ENCODE results near the gene KCNRG. TPM values are rescaled to one million over a fixed set of nuclear protein-coding genes. Genes with fewer than 3 reads are reported as not detected.
"Not testable (repeated sequence)": the region's sequence is repeated elsewhere in the genome, so short reads cannot be mapped to it uniquely, and the experiment has no call there.

KCNRG gene
- under 1 TPM; 0.19 to 0.45 TPM for total RNA-seq

DNA sequence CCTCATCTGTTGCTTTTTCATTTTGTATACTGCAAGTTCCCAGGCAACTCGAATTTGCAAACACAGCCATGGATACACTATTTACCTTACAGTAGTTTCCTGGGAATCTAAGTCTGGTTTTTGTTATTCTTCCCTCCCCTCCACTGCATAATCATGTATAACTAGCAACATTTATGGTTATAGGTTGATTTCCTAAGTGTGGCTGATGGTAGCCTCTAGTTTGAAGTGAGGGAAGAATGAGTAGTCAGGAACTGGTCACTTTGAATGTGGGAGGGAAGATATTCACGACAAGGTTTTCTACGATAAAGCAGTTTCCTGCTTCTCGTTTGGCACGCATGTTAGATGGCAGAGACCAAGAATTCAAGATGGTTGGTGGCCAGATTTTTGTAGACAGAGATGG is at the start of gene KCNRG:
Gene KCNRG (plus strand): TSS at position 187 of the 400 bp plus-strand sequence. CDS start 50 bp downstream, at position 237.
- Mint-ChIP-seq H3K9me3 (peaks cover 3% of the 10 kb centered on the region), H3K4me3 (no peak within 1 kb of the TSS), H3K27ac (peak within 1 kb of the TSS; percentile 46), H3K27me3 (no peaks in the 10 kb centered on the region), H3K36me3 (ENCODE audit: low read depth) (peaks cover 85% of the 10 kb centered on the region), H3K4me1 (peaks cover 16% of the 10 kb centered on the region)
- ATAC-seq (replicated peaks) = no peak

- Mint-ChIP-seq H3K4me3 (no peak overlapping the region), H3K27ac (no peak overlapping the region), H3K27me3 (no peaks in the 10 kb centered on the region), H3K9me3 (peaks cover 5% of the 10 kb centered on the region), H3K36me3 (ENCODE audit: low read depth) (peaks cover 15% of the 10 kb centered on the region), H3K4me1 (no peaks in the 10 kb centered on the region)
- ATAC-seq (replicated peaks) = no peak
Measured at GRCh38 chr13:49967456-49967855, 47.8 kb upstream of the KCNRG start.

- no peak overlapping the region for H3K27ac Mint-ChIP-seq
- peaks cover 5% of the 10 kb centered on the region for H3K4me1 Mint-ChIP-seq
- no peaks in the 10 kb centered on the region for H3K36me3 Mint-ChIP-seq (ENCODE audit: low read depth)
- H3K9me3 Mint-ChIP-seq = no peaks in the 10 kb centered on the region
- no peaks in the 10 kb centered on the region for H3K27me3 Mint-ChIP-seq
- no peak overlapping the region for H3K4me3 Mint-ChIP-seq
- no peak for ATAC-seq (replicated peaks)
Measured at GRCh38 chr13:49972709-49973108, 42.5 kb upstream of the KCNRG start.

DNA sequence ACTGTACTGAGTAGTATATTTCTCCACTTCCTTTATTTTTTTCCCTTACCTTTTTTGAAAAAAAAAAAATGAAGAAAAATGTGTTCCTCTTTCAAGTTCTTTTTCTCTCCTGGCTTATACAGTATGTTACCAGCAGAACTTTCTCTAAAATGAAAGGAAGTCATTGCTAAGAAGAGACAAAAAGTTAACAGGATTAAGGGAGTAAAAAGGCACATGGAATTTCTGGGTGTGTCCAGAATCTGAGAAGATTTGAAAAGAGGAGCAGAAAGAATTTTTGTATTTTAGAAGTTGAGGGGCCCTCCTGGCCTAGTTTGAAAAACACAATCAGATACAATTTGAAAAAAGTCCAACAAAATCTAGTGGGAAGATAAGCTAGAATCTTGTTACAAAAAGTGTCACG is 39.4 kb upstream of the KCNRG start:
- Mint-ChIP-seq H3K27ac (no peak overlapping the region), H3K27me3 (no peaks in the 10 kb centered on the region)
- ATAC-seq (replicated peaks) = no peak

DNA sequence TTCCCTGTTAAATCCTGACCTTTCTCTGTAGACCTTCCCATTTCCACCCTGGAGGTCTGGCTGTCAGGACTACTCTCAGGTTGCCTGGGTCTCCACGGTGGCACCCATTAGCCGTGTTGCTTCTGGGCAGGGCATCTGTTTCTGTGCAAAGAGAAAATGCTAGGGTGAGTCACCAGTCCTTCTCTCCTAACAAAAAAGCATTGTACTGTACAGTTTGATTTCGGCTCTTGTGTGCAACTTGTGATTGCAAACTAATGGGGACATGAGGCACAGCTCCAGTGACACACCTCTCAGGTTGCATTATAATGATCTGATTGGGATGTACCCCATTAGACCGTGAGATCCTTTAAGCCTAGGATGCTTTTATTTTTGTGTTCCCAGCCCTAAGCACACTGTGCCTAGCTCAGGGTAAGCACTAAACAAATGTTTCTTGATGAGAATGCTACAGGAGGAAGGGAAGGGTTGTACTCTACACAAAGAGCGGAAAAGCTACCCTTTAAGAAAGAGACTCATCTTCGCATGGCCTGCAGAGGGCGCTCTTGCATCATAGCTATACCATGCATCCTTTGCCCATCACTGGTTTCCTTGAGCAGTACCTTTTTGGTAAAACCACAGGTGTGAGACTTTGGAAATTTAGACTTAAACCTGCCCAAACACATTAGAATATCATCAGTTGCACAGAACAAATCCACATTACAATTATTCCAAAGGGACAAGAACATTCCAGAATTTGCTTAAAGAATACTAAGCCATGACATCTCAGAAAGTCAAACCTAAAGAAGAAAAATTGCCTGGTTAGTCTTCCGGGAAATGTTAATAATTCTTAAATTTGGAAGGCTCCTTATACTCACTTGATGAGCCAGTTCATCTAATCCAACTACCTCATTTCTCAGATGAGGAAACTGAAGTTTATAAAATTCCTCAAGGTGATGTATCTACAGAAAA is 38.7 kb upstream of the KCNRG start:
- Mint-ChIP-seq H3K4me1 (peaks cover 5% of the 10 kb centered on the region), H3K27ac (no peak overlapping the region), H3K9me3 (no peaks in the 10 kb centered on the region), H3K36me3 (ENCODE audit: low read depth) (no peaks in the 10 kb centered on the region), H3K27me3 (no peaks in the 10 kb centered on the region), H3K4me3 (no peak overlapping the region)
- ATAC-seq (replicated peaks) = peak; percentile 81

More for the DNA sequence above, 39.4 kb upstream of the KCNRG start:
- H3K4me1 Mint-ChIP-seq = peaks cover 5% of the 10 kb centered on the region
- H3K4me3 Mint-ChIP-seq = no peak overlapping the region
- H3K36me3 Mint-ChIP-seq (ENCODE audit: low read depth) = no peaks in the 10 kb centered on the region
- no peaks in the 10 kb centered on the region for H3K9me3 Mint-ChIP-seq

DNA sequence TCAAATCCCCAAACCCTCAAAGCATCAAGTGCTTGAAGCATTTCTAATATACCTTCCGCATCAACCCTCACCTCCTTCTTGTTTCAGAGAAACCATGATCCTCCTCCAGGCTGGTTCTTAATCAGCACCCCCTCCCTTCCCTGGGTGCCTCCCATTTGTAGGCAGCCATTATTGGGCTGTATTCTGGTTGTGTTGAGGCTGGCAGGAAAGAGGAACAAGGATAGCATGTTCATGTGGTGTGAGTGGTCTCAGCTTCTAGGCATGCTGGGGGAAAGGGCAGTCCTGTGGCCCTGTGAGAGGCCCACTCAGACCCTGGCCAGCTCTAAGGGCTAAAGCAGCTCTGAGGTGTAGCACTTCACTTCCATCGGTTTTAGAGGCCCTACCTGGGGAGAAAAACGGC is 37.3 kb upstream of the KCNRG start:
- H3K36me3 Mint-ChIP-seq (ENCODE audit: low read depth) = no peaks in the 10 kb centered on the region
- H3K9me3 Mint-ChIP-seq = no peaks in the 10 kb centered on the region
- no peak for ATAC-seq (replicated peaks)
- H3K4me3 Mint-ChIP-seq = no peak overlapping the region
- H3K4me1 Mint-ChIP-seq = peaks cover 5% of the 10 kb centered on the region
- H3K27me3 Mint-ChIP-seq = no peaks in the 10 kb centered on the region
- H3K27ac Mint-ChIP-seq = peak overlapping the region; percentile 33

GRCh38 chr13:49980266-49980665 is 35.0 kb upstream of the KCNRG start:
- ATAC-seq (replicated peaks) = no peak
- H3K4me3 Mint-ChIP-seq = no peak overlapping the region

DNA sequence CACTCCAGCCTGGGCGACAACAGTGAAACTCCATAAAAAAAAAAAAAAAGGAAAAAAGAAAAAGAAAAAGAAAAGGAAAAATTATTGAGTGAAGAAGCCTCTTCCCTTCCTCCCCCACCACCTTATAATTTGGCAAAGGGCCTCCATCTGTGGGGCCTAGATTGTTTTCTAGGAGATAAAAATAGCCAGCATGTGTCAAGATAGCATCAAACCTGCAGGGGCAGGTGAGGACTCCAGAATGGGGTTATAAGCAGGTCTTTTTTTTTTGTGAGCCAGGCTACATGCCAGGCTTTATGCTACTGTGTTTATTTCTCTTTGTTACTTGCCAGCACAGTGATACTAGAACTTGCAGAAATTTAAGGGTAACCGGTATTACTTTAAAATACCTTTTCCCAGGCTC is 30.1 kb upstream of the KCNRG start:
- H3K27me3 Mint-ChIP-seq = no peaks in the 10 kb centered on the region
- H3K27ac Mint-ChIP-seq = no peak overlapping the region
- no peak for ATAC-seq (replicated peaks)

More at GRCh38 chr13:49980266-49980665, 35.0 kb upstream of the KCNRG start:
- H3K4me1 Mint-ChIP-seq = peaks cover 5% of the 10 kb centered on the region
- no peak overlapping the region for H3K27ac Mint-ChIP-seq
- H3K36me3 Mint-ChIP-seq (ENCODE audit: low read depth) = no peaks in the 10 kb centered on the region
- H3K9me3 Mint-ChIP-seq = no peaks in the 10 kb centered on the region
- no peaks in the 10 kb centered on the region for H3K27me3 Mint-ChIP-seq

DNA sequence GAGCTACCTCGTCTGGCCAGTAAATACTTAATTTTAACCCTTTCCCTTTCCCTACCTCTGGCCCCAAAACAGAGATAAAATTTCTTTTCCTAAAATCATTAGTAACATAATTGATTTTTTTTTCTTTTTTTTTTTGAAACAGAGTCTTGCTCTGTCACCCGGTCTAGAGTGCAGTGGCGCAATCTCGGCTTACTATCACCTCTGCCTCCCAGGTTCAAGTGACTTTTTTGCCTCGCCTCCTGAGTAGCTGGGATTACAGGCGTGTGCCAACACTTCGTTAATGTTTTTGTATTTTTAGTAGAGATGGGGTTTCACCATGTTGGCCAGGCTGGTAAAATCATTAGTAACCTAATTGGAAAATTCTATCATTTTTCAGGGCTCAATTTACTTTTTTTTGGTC is 28.8 kb upstream of the KCNRG start:
- H3K4me3 Mint-ChIP-seq = no peak overlapping the region
- no peak overlapping the region for H3K27ac Mint-ChIP-seq
- H3K9me3 Mint-ChIP-seq = no peaks in the 10 kb centered on the region

More for the DNA sequence above, 30.1 kb upstream of the KCNRG start:
- Mint-ChIP-seq H3K4me1 (no peaks in the 10 kb centered on the region), H3K9me3 (no peaks in the 10 kb centered on the region), H3K4me3 (no peak overlapping the region), H3K36me3 (ENCODE audit: low read depth) (no peaks in the 10 kb centered on the region)

GRCh38 chr13:49990612-49991011 is 24.6 kb upstream of the KCNRG start:
- H3K27ac Mint-ChIP-seq; H3K27me3 Mint-ChIP-seq; H3K36me3 Mint-ChIP-seq (ENCODE audit: low read depth); ATAC-seq (replicated peaks); H3K4me3 Mint-ChIP-seq; H3K4me1 Mint-ChIP-seq; H3K9me3 Mint-ChIP-seq: not testable (repeated sequence)

More for the DNA sequence above, 28.8 kb upstream of the KCNRG start:
- no peak for ATAC-seq (replicated peaks)
- no peaks in the 10 kb centered on the region for H3K36me3 Mint-ChIP-seq (ENCODE audit: low read depth)
- H3K27me3 Mint-ChIP-seq = no peaks in the 10 kb centered on the region
- no peaks in the 10 kb centered on the region for H3K4me1 Mint-ChIP-seq

DNA sequence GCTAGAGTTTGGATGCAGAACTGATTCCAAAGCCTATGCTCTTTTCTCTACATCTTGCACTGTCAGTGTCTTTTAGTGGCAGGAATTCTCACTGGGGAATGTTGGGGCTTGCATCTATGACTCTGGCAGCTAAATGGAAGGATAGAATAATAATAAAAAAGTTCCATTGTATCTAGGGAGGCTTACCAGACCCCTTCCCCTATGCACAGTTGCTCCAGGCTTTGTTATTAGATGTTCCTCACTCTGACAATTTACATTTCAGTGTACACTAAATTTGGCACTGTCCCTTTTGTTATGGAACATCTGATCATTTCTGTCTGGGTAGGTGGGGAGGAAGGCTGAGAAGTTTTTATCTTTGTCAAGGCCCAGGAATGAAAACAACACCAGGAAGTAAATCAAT is 22.1 kb upstream of the KCNRG start:
- peaks cover 11% of the 10 kb centered on the region for H3K36me3 Mint-ChIP-seq (ENCODE audit: low read depth)
- peaks cover 5% of the 10 kb centered on the region for H3K4me1 Mint-ChIP-seq
- no peak overlapping the region for H3K4me3 Mint-ChIP-seq

GRCh38 chr13:49993666-49994065 is 21.6 kb upstream of the KCNRG start:
- Mint-ChIP-seq H3K4me3 (no peak overlapping the region), H3K27me3 (no peaks in the 10 kb centered on the region), H3K27ac (no peak overlapping the region), H3K9me3 (no peaks in the 10 kb centered on the region), H3K4me1 (peaks cover 9% of the 10 kb centered on the region), H3K36me3 (ENCODE audit: low read depth) (peaks cover 17% of the 10 kb centered on the region)
- ATAC-seq (replicated peaks) = no peak

More for the DNA sequence above, 22.1 kb upstream of the KCNRG start:
- H3K27ac Mint-ChIP-seq = no peak overlapping the region
- no peaks in the 10 kb centered on the region for H3K27me3 Mint-ChIP-seq
- no peaks in the 10 kb centered on the region for H3K9me3 Mint-ChIP-seq
- ATAC-seq (replicated peaks) = no peak

- peaks cover 37% of the 10 kb centered on the region for H3K36me3 Mint-ChIP-seq (ENCODE audit: low read depth)
- no peaks in the 10 kb centered on the region for H3K9me3 Mint-ChIP-seq
- H3K4me3 Mint-ChIP-seq = peak overlapping the region; percentile 97
- no peaks in the 10 kb centered on the region for H3K27me3 Mint-ChIP-seq
- H3K4me1 Mint-ChIP-seq = peaks cover 15% of the 10 kb centered on the region
- peak overlapping the region; percentile 67 for H3K27ac Mint-ChIP-seq
- no peak for ATAC-seq (replicated peaks)
Measured at GRCh38 chr13:49995625-49996101, 19.6 kb upstream of the KCNRG start.

- Mint-ChIP-seq H3K36me3 (ENCODE audit: low read depth) (peaks cover 43% of the 10 kb centered on the region), H3K27me3 (no peaks in the 10 kb centered on the region), H3K9me3 (no peaks in the 10 kb centered on the region), H3K4me1 (peaks cover 15% of the 10 kb centered on the region), H3K27ac (peak overlapping the region; percentile 67), H3K4me3 (peak overlapping the region; percentile 97)
- ATAC-seq (replicated peaks) = peak; percentile 63
Measured at GRCh38 chr13:49996161-49996915, 18.9 kb upstream of the KCNRG start.
